Liver (tissue), 9 donors: ENCODE results near the gene SDF2. TPM values are rescaled to one million over a fixed set of nuclear protein-coding genes. Genes with fewer than 3 reads are reported as not detected.

Experiments
- DNase-seq: peaks from one replicate; pipeline ENCODE4 v3.0.0-alpha.2; 2017; ENCODE audit warnings: low spot score
- H3K27ac ChIP-seq, 2 donors: one replicate each; pipeline ENCODE4 v1.7.0; 2013; ENCODE audit warnings: inconsistent platforms in 2 of 2, low read length in 2 of 2, control low read depth in 1 of 2, low read depth in 1 of 2, mild to moderate bottlenecking in 1 of 2
- H3K27me3 ChIP-seq, 4 donors: one replicate each; pipeline versions ENCODE4 v1.6.1 to v1.7.0; 2013; ENCODE audit warnings: low read length in 3 of 4, inconsistent platforms in 1 of 4, mild to moderate bottlenecking in 1 of 4, moderate library complexity in 1 of 4; ENCODE audit not compliant: control insufficient read depth in 4 of 4, insufficient read depth in 4 of 4
- H3K36me3 ChIP-seq, 4 donors: one replicate each; pipeline versions ENCODE4 v1.6.1 to v1.7.0; 2013; ENCODE audit warnings: low read length in 3 of 4, mild to moderate bottlenecking in 3 of 4, low read depth in 1 of 4, moderate library complexity in 1 of 4; ENCODE audit not compliant: control insufficient read depth in 4 of 4, insufficient read depth in 3 of 4
- H3K4me1 ChIP-seq, 4 donors: one replicate each; pipeline versions ENCODE4 v1.6.1 to v1.7.0; 2013; ENCODE audit warnings: low read length in 3 of 4, mild to moderate bottlenecking in 3 of 4, moderate library complexity in 1 of 4; ENCODE audit not compliant: control insufficient read depth in 4 of 4, insufficient read depth in 4 of 4
- H3K4me3 ChIP-seq, 3 donors: one replicate each; pipeline versions ENCODE4 v1.6.1 to v1.7.0; 2013; ENCODE audit warnings: low read length in 3 of 3, control low read depth in 1 of 3, low read depth in 1 of 3, mild to moderate bottlenecking in 1 of 3
- H3K9ac ChIP-seq, 2 donors: one replicate each; pipeline ENCODE4 v1.7.0; 2013; ENCODE audit warnings: low read length in 2 of 2, mild to moderate bottlenecking in 2 of 2, moderate library complexity in 2 of 2, control low read depth in 1 of 2, low read depth in 1 of 2
- H3K9me3 ChIP-seq, 4 donors: one replicate each; pipeline versions ENCODE4 v1.6.1 to v1.7.0; 2013; ENCODE audit warnings: low read length in 3 of 4; ENCODE audit not compliant: control insufficient read depth in 4 of 4
- ATF3 ChIP-seq: IDR thresholded peaks from 2 replicates; pipeline ENCODE4 v1.6.1; 2016; ENCODE audit warnings: antibody characterized with exemption
- EGR1 ChIP-seq, 2 donors: IDR thresholded peaks; 2 replicates each; pipeline ENCODE4 v1.6.1; 2016 to 2018; ENCODE audit warnings: antibody characterized with exemption in 2 of 2, low read depth in 2 of 2
- FOXA1 ChIP-seq: IDR thresholded peaks from 2 replicates; pipeline ENCODE4 v1.6.1; 2016; ENCODE audit warnings: antibody characterized with exemption
- HNF4A ChIP-seq, 2 donors: conservative IDR thresholded peaks; 2 replicates each; pipeline ENCODE4 v1.6.1; 2016; ENCODE audit warnings: antibody characterized with exemption in 2 of 2, mild to moderate bottlenecking in 2 of 2
- MAX ChIP-seq: IDR thresholded peaks from 2 replicates; pipeline ENCODE4 v1.6.1; 2016; ENCODE audit warnings: antibody characterized with exemption
- NR2F2 ChIP-seq: IDR thresholded peaks from 2 replicates; pipeline ENCODE4 v1.6.1; 2016; ENCODE audit warnings: antibody characterized with exemption
- RAD21 ChIP-seq, 2 donors: IDR thresholded peaks; 2 replicates each; pipeline ENCODE4 v1.6.1; 2016; ENCODE audit warnings: antibody characterized with exemption in 2 of 2, mild to moderate bottlenecking in 2 of 2
- RXRA ChIP-seq, 2 donors: IDR thresholded peaks; 2 replicates each; pipeline ENCODE4 v1.6.1; 2017 to 2018; ENCODE audit warnings: antibody characterized with exemption in 2 of 2, mild to moderate bottlenecking in 1 of 2
- SP1 ChIP-seq: IDR thresholded peaks from 2 replicates; pipeline ENCODE4 v1.6.1; 2018; ENCODE audit warnings: antibody characterized with exemption, mild to moderate bottlenecking
- YY1 ChIP-seq: IDR thresholded peaks from 2 replicates; pipeline ENCODE4 v1.6.1; 2016; ENCODE audit warnings: antibody characterized with exemption, mild to moderate bottlenecking
- WGBS: extraction: QIAGEN DNeasy Blood & Tissue Kit; methylation state at CpG from one replicate; pipeline ENCODE4 v1.1.7; 2013; 5-methylcytosine and 5-hydroxymethylcytosine counted together
- polyA plus RNA-seq, 2 donors: library from polyadenylated mRNA; stranded (reverse) in 1 of 2; unstranded in 1 of 2; fragments of 200-250 nt in 1 of 2; fragments of >200 nt in 1 of 2; fragmentation: Nextera tagmentation in 1 of 2; extraction: Ambion mirVana in 1 of 2; gene quantifications; one replicate each; pipeline versions ENCODE4 v1.2.1 to v1.2.3, GENCODE V29; 2013 to 2015
- total RNA-seq, 2 donors: library from RNA; depleted of rRNA; stranded (reverse); fragments of >200 nt; gene quantifications; one replicate each; pipeline ENCODE4 v1.2.3, GENCODE V29; 2014
- TF ChIP-seq, protein P1 (sequence below): IDR thresholded peaks from 2 replicates; pipeline ENCODE4 v1.6.1; 2016; ENCODE audit warnings: antibody characterized with exemption, mild to moderate bottlenecking
- TF ChIP-seq, protein P2 (sequence below): IDR thresholded peaks from 2 replicates; pipeline ENCODE4 v1.6.1; 2016; ENCODE audit warnings: antibody characterized with exemption
- donor health status: healthy.
- donor health status: healthy.
- donor health status: healthy.
- donor health status: healthy.
- donor health status: healthy.

SDF2 gene
- total and polyA plus RNA-seq, 4 donors, result 24.1 to 38.9 (median 28.0) TPM

DNA sequence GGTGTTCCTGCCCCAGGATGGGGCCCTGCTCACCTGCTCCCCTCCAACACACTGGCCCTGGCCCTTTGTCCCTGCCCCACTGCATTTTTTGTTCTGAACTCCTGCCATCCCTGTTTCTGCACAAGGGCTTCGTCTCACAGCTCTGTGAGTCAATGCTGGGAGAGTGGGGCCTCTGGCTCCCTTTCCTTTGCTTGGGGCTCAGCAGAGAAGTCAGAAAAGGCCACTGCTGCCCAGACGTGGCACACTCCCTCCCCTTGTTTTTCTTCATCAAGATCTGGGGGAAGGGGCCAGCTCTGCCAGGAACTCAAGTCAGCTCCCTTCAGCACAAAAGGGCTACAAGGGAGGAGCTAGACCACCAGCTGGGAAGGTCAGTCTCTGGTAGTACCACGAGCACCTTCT, 41.0 kb upstream of the SDF2 start:
- 87% methylated on average over 3 of the region's 3 CpGs for WGBS
- no peak overlapping the region for H3K4me3 ChIP-seq
- no peak for TF ChIP-seq RXRA (IDR thresholded peaks at IDR 0.05)
- TF ChIP-seq ATF3, result no peak
- no peak for TF ChIP-seq EGR1 (IDR thresholded peaks at IDR 0.05; ENCODE audit: low read depth in 2 of 2)
- no peak for TF ChIP-seq NR2F2
- H3K27ac ChIP-seq, result no peak overlapping the region
- no peak overlapping the region for H3K9ac ChIP-seq
- H3K27me3 ChIP-seq, result no peaks in the 10 kb centered on the region
- peaks cover 17 to 68% (median 41%) of the 10 kb centered on the region in 4 donors for H3K36me3 ChIP-seq
- peaks cover 4 to 10% (median 10%) of the 10 kb centered on the region in 4 donors for H3K4me1 ChIP-seq
- H3K9me3 ChIP-seq, result no peaks in the 10 kb centered on the region
- no peak for DNase-seq

GRCh38 chr17:28702026-28702751, 40.5 kb upstream of the SDF2 start:
- no peak overlapping the region for H3K4me3 ChIP-seq
- peaks cover 4 to 16% (median 15%) of the 10 kb centered on the region in 4 donors for H3K4me1 ChIP-seq
- no peaks in the 10 kb centered on the region for H3K27me3 ChIP-seq
- WGBS, result 68% methylated on average over 10 of the region's 10 CpGs
- H3K27ac ChIP-seq, result no peak overlapping the region
- no peak overlapping the region for H3K9ac ChIP-seq
- no peak for TF ChIP-seq MAX
- TF ChIP-seq, protein P1, sequence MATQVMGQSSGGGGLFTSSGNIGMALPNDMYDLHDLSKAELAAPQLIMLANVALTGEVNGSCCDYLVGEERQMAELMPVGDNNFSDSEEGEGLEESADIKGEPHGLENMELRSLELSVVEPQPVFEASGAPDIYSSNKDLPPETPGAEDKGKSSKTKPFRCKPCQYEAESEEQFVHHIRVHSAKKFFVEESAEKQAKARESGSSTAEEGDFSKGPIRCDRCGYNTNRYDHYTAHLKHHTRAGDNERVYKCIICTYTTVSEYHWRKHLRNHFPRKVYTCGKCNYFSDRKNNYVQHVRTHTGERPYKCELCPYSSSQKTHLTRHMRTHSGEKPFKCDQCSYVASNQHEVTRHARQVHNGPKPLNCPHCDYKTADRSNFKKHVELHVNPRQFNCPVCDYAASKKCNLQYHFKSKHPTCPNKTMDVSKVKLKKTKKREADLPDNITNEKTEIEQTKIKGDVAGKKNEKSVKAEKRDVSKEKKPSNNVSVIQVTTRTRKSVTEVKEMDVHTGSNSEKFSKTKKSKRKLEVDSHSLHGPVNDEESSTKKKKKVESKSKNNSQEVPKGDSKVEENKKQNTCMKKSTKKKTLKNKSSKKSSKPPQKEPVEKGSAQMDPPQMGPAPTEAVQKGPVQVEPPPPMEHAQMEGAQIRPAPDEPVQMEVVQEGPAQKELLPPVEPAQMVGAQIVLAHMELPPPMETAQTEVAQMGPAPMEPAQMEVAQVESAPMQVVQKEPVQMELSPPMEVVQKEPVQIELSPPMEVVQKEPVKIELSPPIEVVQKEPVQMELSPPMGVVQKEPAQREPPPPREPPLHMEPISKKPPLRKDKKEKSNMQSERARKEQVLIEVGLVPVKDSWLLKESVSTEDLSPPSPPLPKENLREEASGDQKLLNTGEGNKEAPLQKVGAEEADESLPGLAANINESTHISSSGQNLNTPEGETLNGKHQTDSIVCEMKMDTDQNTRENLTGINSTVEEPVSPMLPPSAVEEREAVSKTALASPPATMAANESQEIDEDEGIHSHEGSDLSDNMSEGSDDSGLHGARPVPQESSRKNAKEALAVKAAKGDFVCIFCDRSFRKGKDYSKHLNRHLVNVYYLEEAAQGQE, result no peak
- TF ChIP-seq, protein P2, sequence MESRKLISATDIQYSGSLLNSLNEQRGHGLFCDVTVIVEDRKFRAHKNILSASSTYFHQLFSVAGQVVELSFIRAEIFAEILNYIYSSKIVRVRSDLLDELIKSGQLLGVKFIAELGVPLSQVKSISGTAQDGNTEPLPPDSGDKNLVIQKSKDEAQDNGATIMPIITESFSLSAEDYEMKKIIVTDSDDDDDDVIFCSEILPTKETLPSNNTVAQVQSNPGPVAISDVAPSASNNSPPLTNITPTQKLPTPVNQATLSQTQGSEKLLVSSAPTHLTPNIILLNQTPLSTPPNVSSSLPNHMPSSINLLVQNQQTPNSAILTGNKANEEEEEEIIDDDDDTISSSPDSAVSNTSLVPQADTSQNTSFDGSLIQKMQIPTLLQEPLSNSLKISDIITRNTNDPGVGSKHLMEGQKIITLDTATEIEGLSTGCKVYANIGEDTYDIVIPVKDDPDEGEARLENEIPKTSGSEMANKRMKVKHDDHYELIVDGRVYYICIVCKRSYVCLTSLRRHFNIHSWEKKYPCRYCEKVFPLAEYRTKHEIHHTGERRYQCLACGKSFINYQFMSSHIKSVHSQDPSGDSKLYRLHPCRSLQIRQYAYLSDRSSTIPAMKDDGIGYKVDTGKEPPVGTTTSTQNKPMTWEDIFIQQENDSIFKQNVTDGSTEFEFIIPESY, result no peak
- TF ChIP-seq HNF4A (conservative IDR thresholded peaks at IDR 0.05), result peak in 1 of 2 donors; percentile 36
- TF ChIP-seq RAD21 (IDR thresholded peaks at IDR 0.05), result no peak
- peak; percentile 24 for TF ChIP-seq SP1
- peak in 1 of 2 donors; percentile 17 for TF ChIP-seq RXRA (IDR thresholded peaks at IDR 0.05)
- no peak for TF ChIP-seq ATF3
- TF ChIP-seq FOXA1, result no peak
- TF ChIP-seq YY1, result no peak
- peaks cover 17 to 73% (median 46%) of the 10 kb centered on the region in 4 donors for H3K36me3 ChIP-seq
- no peak for DNase-seq
- H3K9me3 ChIP-seq, result no peaks in the 10 kb centered on the region
